ENCODE data around the gene MYL4. TPM values are rescaled to one million over a fixed set of nuclear protein-coding genes. Genes with fewer than 3 reads are reported as not detected.
A peak's percentile ranks its signal among the peaks of the same experiment; 100 is the strongest.
"Not testable (repeated sequence)": the region's sequence is repeated elsewhere in the genome, so short reads cannot be mapped to it uniquely, and the experiment has no call there.

MYL4 gene
- total RNA-seq, 1 donor from 2014 or later = 1.1 TPM

DNA sequence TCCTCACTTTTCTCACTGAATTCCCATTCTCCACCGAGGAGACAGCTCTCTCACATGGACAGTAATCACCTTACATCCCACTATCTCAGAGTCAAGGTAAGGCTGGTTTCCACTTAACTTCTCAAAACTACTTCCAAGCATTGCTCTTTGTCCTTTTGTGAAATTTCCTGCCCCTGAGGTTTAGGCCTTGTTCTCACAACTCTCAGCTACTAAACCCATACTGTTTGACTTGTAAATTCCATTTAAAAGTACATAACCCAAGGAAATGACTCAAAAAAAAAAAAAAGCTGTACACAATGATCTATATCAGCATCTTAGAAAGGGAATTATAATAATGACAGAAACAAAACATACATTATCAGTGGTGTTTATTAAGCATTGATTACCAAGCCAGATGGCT lies 28.8 kb upstream of the MYL4 start:
- H3K27ac Mint-ChIP-seq = peak overlapping the region; percentile 1
- TF ChIP-seq, protein P1, sequence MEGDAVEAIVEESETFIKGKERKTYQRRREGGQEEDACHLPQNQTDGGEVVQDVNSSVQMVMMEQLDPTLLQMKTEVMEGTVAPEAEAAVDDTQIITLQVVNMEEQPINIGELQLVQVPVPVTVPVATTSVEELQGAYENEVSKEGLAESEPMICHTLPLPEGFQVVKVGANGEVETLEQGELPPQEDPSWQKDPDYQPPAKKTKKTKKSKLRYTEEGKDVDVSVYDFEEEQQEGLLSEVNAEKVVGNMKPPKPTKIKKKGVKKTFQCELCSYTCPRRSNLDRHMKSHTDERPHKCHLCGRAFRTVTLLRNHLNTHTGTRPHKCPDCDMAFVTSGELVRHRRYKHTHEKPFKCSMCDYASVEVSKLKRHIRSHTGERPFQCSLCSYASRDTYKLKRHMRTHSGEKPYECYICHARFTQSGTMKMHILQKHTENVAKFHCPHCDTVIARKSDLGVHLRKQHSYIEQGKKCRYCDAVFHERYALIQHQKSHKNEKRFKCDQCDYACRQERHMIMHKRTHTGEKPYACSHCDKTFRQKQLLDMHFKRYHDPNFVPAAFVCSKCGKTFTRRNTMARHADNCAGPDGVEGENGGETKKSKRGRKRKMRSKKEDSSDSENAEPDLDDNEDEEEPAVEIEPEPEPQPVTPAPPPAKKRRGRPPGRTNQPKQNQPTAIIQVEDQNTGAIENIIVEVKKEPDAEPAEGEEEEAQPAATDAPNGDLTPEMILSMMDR (IDR thresholded peaks at IDR 0.05; ENCODE audit: unreplicated experiment) = no peak
- H3K9me3 Mint-ChIP-seq = no peaks in the 10 kb centered on the region
- peaks cover 12% of the 10 kb centered on the region for H3K36me3 Mint-ChIP-seq
- no peak overlapping the region for H3K4me3 Mint-ChIP-seq
- H3K27me3 Mint-ChIP-seq (ENCODE audit: low read depth) = no peaks in the 10 kb centered on the region
- no peak for DNase-seq (ENCODE audit: low spot score in 2 of 2, unreplicated experiment in 2 of 2)
- peaks cover 7% of the 10 kb centered on the region for H3K4me1 Mint-ChIP-seq

DNA sequence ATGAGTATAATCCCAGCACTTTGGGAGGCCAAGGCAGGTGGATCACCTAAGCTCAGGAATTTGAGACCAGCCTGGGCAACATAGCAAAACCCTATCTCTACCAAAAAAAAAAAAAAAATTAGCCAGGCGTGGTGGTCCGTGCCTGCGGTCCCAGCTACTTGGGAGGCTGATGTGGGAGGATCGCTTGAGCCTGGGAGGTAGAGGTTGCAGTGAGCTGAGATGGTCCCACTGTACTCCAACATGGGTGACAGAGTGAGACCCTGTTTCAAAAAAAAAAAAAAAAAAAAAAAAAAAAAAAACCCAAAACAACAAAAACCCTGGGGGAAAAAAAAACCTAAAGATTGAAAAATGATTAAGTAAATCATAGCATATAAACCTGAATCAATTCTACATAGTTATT lies 28.2 kb upstream of the MYL4 start:
- not testable (repeated sequence) for H3K9me3 Mint-ChIP-seq; H3K27me3 Mint-ChIP-seq (ENCODE audit: low read depth); H3K27ac Mint-ChIP-seq; H3K4me3 Mint-ChIP-seq; DNase-seq (ENCODE audit: low spot score in 2 of 2, unreplicated experiment in 2 of 2)
- Mint-ChIP-seq H3K4me1 (peaks cover 10% of the 10 kb centered on the region), H3K36me3 (peaks cover 12% of the 10 kb centered on the region)

DNA sequence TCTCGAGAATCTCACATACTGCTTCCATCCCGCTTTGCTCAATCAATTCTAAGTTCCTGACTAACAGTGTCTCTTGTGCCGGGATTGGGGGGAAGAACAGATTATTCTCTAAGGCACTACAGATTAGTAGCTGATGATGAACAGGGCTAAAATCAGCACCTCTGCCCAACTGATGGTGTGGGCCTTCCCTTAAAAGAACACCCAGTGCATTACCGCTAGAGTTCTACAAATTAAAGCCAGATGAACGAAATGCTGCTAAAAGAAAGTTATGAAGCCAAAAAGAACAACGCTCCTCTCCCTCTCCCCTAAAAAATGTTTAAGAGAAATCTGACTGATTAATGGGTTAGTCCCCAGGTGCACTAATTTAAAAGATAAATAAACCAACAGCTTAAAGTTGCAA lies 24.5 kb upstream of the MYL4 start:
- Mint-ChIP-seq H3K36me3 (peaks cover 6% of the 10 kb centered on the region), H3K9me3 (no peaks in the 10 kb centered on the region), H3K27ac (peak overlapping the region; percentile 35), H3K4me3 (peak overlapping the region; percentile 21), H3K4me1 (peaks cover 27% of the 10 kb centered on the region), H3K27me3 (ENCODE audit: low read depth) (no peaks in the 10 kb centered on the region)
- no peak for DNase-seq (ENCODE audit: low spot score in 2 of 2, unreplicated experiment in 2 of 2)
- TF ChIP-seq, protein P1 (IDR thresholded peaks at IDR 0.05; ENCODE audit: unreplicated experiment) = no peak

DNA sequence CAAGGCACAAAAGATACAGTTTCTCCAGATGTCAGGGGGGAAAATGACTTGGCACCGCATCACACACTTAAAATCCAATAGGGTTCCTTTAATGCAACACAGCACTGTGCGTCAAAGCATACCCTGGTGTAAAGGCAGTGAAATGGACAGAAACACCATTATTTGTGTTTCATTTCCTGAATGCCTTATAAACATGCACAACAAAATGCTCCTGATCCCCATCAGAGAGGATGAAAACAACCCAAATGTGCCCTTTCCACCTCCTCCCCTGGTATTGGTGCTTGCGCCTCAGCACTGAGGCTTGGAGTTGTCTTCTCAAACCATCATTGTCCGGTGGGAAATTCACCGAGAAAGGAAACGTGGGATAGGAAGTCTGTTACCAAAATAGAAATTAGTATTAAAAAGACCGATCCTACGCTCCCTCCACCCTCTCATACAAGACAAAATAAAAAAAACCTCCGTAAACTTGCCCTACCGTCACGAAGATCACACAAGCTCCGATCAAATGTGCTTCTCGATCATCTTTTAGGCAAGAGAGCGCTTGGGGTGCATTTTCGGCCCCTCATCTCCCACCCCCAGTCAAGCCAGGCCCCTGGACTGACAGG lies 20.8 kb upstream of the MYL4 start:
- Mint-ChIP-seq H3K9me3 (no peaks in the 10 kb centered on the region), H3K36me3 (no peaks in the 10 kb centered on the region), H3K27ac (peak overlapping the region; percentile 98), H3K27me3 (ENCODE audit: low read depth) (no peaks in the 10 kb centered on the region), H3K4me1 (peaks cover 29% of the 10 kb centered on the region), H3K4me3 (peak overlapping the region; percentile 95)
- TF ChIP-seq, protein P1 (IDR thresholded peaks at IDR 0.05; ENCODE audit: unreplicated experiment) = no peak
- DNase-seq (ENCODE audit: low spot score in 2 of 2, unreplicated experiment in 2 of 2) = no peak

DNA sequence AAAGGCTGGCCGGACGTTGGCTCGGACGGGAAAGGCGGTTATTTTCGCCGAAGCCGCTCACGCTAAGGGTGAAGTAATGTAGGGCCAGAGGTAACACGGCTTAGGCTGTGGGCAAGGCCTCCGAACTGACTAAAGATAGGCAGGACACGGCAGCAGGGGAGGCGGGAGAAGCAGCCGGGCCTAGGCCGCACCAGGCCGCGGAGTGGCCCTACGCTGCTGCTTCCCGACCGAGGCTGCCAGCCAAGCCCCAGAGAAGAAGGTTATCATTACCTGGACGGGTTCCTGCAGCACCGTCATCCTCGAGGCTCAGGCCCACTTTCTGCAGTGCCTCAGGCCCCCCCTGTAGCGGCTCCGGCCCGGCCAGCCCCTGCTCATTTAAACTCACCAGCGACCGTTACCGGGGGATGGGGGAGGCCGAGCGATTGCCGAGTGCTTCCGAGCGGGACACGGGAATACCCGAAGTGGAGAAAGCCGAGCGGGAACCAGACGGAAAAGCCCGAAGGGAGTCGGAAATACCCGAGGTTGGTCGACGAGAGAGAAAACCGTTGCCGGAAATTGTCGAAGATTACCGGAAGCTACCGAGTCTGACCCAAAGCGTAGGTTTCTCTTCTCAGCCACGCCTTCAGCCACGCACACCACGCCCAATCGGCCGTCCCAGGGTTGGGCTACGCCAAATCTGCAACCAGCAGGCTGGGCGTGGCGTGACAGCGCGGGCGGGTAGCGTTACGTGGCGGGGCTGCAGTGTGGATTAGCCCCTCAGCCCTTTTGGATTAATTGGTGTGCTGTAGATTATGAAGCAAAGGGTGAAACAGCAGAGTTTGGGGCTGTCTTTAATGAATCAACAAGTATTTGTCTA lies 20.0 kb upstream of the MYL4 start, which contains the start of gene CDC27:
Gene CDC27, minus strand, starts transcription at position 420 of the 856 bp plus-strand sequence. Its CDS starts 123 bp downstream, at position 297.
- H3K4me1 Mint-ChIP-seq = peaks cover 29% of the 10 kb centered on the region
- peak within 1 kb of the TSS; percentile 95 for H3K4me3 Mint-ChIP-seq
- DNase-seq (ENCODE audit: low spot score in 2 of 2, unreplicated experiment in 2 of 2) = peak; percentile 99 to 100
- peak within 1 kb of the TSS; percentile 98 for H3K27ac Mint-ChIP-seq
- H3K27me3 Mint-ChIP-seq (ENCODE audit: low read depth) = no peaks in the 10 kb centered on the region
- peaks cover 2% of the 10 kb centered on the region for H3K9me3 Mint-ChIP-seq
- TF ChIP-seq, protein P1 (IDR thresholded peaks at IDR 0.05; ENCODE audit: unreplicated experiment) = no peak
- no peaks in the 10 kb centered on the region for H3K36me3 Mint-ChIP-seq

DNA sequence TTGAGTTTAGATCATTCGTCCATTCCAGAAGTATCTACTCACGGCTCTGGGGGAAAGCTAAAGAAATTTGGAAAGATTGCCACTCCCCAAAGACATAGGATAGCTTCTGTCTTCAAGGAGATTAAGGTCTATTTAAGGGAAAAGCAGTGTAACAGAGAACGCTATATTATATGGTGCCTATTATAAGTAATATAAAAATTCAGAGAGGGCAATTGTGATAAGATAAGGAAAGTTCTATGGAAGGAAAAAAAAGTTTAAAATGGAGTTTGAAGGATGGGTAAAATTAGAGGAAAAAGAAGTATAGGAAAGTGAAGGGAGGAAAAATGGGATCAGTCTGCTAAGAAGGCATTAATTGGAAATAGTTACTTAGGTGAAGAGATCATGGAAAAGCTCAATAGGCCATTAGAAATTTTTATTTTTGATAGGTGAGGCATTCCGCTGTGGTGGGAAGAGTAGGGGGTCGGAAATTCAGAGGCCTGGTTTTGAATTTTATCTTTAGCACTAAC lies 19.4 kb upstream of the MYL4 start:
- peak overlapping the region; percentile 98 for H3K27ac Mint-ChIP-seq
- H3K9me3 Mint-ChIP-seq = peaks cover 8% of the 10 kb centered on the region
- DNase-seq (ENCODE audit: low spot score in 2 of 2, unreplicated experiment in 2 of 2) = no peak
- TF ChIP-seq, protein P1 (IDR thresholded peaks at IDR 0.05; ENCODE audit: unreplicated experiment) = no peak
- peak overlapping the region; percentile 95 for H3K4me3 Mint-ChIP-seq
- peaks cover 25% of the 10 kb centered on the region for H3K4me1 Mint-ChIP-seq
- no peaks in the 10 kb centered on the region for H3K36me3 Mint-ChIP-seq
- no peaks in the 10 kb centered on the region for H3K27me3 Mint-ChIP-seq (ENCODE audit: low read depth)
